ENCODE data around the gene SRD5A1. TPM values are rescaled to one million over a fixed set of nuclear protein-coding genes. Genes with fewer than 3 reads are reported as not detected.

Gene SRD5A1
- total RNA-seq, 3 donors from 2014 or later, result 3.6 to 10.6 (median 7.0) TPM

DNA sequence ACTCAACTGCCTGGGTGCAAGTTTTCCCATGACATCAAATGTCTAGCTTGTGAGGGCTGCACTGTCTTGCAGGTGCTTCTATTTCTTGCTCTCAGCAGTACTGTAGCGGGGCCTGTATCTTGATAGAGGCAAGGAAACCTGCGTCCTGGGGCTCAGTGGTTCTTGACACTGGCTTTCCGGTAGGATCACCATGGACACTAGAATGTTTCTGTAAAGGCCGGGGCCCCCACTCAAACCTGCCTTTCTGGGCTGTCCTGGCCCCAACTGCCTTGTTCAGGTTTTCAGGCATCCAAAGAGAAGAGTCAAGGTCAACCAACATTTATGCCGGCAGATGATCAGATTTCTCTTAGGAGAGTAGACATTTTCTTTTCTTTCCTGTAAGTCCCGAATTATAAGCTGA, 53.3 kb downstream of the SRD5A1 start:
- intact Hi-C loops (cut with DNase I; ENCODE audit: low total_unique reads), result loop anchor here (5.0 kb wide), 1 partner anchor 411 kb away; no protein-coding TSS in a partner anchor
- peaks cover 0 to 15% of the 10 kb centered on the region in 2 donors for H3K27me3 ChIP-seq

DNA sequence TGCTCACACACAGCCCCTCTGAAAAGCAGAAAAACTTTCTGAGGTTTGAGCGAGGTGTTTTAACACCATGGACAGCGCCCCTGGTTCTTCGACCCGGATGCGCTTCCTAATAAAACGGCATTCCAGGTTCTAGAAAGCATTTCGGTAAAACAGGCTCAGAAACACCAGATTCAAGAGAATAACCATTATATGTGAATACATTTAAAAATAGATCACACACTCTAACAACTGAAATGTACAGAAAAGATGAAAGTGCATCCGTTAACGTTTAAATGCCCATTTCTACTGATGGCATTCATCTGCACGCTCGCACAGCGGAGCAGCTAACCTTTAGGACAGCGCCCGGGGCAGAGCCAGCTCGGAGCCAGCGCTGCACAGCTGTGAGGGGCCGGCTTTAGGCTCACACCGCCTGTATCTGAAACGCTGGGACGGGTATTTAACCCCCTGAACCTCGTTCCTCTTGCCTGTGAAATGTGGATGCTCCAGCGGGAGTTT, 53.7 kb downstream of the SRD5A1 start:
- DNase-seq (ENCODE audit: low spot score in 2 of 2), result no peak
- intact Hi-C loops (cut with DNase I; ENCODE audit: low total_unique reads), result loop anchor here (5.0 kb wide), 1 partner anchor 410 kb away; no protein-coding TSS in a partner anchor

More for the DNA sequence above, 53.3 kb downstream of the SRD5A1 start:
- Histone ChIP-seq H3K4me3 (no peak overlapping the region), H3K4me1 (no peaks in the 10 kb centered on the region), H3K27ac (no peak overlapping the region), H3K9me3 (no peaks in the 10 kb centered on the region), H3K36me3 (no peaks in the 10 kb centered on the region)
- DNase-seq (ENCODE audit: low spot score in 2 of 2), result no peak
- TF ChIP-seq, protein P1, sequence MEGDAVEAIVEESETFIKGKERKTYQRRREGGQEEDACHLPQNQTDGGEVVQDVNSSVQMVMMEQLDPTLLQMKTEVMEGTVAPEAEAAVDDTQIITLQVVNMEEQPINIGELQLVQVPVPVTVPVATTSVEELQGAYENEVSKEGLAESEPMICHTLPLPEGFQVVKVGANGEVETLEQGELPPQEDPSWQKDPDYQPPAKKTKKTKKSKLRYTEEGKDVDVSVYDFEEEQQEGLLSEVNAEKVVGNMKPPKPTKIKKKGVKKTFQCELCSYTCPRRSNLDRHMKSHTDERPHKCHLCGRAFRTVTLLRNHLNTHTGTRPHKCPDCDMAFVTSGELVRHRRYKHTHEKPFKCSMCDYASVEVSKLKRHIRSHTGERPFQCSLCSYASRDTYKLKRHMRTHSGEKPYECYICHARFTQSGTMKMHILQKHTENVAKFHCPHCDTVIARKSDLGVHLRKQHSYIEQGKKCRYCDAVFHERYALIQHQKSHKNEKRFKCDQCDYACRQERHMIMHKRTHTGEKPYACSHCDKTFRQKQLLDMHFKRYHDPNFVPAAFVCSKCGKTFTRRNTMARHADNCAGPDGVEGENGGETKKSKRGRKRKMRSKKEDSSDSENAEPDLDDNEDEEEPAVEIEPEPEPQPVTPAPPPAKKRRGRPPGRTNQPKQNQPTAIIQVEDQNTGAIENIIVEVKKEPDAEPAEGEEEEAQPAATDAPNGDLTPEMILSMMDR (IDR thresholded peaks at IDR 0.05), result no peak
- no peak for TF ChIP-seq POLR2AphosphoS5 (IDR thresholded peaks at IDR 0.05)
- no peak for TF ChIP-seq POLR2A (IDR thresholded peaks at IDR 0.05)

GRCh38 chr5:6687505-6687904, 54.3 kb downstream of the SRD5A1 start:
- intact Hi-C loops (cut with DNase I; ENCODE audit: low total_unique reads), result loop anchor here (5.0 kb wide), 1 partner anchor 410 kb away; no protein-coding TSS in a partner anchor
- TF ChIP-seq POLR2A (IDR thresholded peaks at IDR 0.05), result no peak
- TF ChIP-seq POLR2AphosphoS5 (IDR thresholded peaks at IDR 0.05), result no peak
- TF ChIP-seq, protein P1 (IDR thresholded peaks at IDR 0.05), result no peak
- Histone ChIP-seq H3K4me1 (no peaks in the 10 kb centered on the region), H3K36me3 (no peaks in the 10 kb centered on the region), H3K27ac (no peak overlapping the region), H3K27me3 (peaks cover 0 to 9% of the 10 kb centered on the region in 2 donors), H3K9me3 (no peaks in the 10 kb centered on the region), H3K4me3 (no peak overlapping the region)
- DNase-seq (ENCODE audit: low spot score in 2 of 2), result no peak

More for the DNA sequence above, 53.7 kb downstream of the SRD5A1 start:
- Histone ChIP-seq H3K4me3 (peak overlapping the region in 2 of 3 donors; percentile 9 to 46), H3K27me3 (peaks cover 0 to 13% of the 10 kb centered on the region in 2 donors), H3K4me1 (no peaks in the 10 kb centered on the region), H3K9me3 (no peaks in the 10 kb centered on the region), H3K36me3 (no peaks in the 10 kb centered on the region), H3K27ac (no peak overlapping the region)
- TF ChIP-seq, protein P1 (IDR thresholded peaks at IDR 0.05), result no peak
- TF ChIP-seq POLR2AphosphoS5 (IDR thresholded peaks at IDR 0.05) (no peak), POLR2A (IDR thresholded peaks at IDR 0.05) (no peak)

- Histone ChIP-seq H3K4me1 (no peaks in the 10 kb centered on the region), H3K9me3 (no peaks in the 10 kb centered on the region), H3K27me3 (peaks cover 0 to 5% of the 10 kb centered on the region in 2 donors), H3K36me3 (no peaks in the 10 kb centered on the region), H3K4me3 (no peak overlapping the region), H3K27ac (no peak overlapping the region)
- intact Hi-C loops (cut with DNase I; ENCODE audit: low total_unique reads), result no loop called here
- no peak for DNase-seq (ENCODE audit: low spot score in 2 of 2)
- TF ChIP-seq, protein P1 (IDR thresholded peaks at IDR 0.05), result no peak
- no peak for TF ChIP-seq POLR2AphosphoS5 (IDR thresholded peaks at IDR 0.05)
- no peak for TF ChIP-seq POLR2A (IDR thresholded peaks at IDR 0.05)
Measured at GRCh38 chr5:6692906-6693305, 59.7 kb downstream of the SRD5A1 start.

DNA sequence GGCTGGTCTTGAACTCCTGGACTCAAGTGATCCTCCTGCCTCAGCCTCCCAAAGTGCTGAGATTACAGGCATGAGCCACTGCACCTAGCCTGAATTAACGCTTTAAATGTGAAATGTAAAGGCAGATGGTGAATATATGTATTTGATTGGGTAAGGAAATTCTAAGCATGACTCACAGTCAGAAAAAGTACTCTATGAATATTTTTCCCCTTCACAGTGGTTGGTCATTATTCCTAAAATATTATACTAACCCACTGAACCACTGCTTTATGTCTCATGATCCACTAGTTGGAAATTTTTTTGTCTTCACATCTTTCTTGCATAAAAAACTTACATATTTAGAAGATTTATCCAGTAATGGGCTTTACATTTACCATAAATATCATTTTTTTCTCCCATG, 65.5 kb downstream of the SRD5A1 start:
- H3K4me1 ChIP-seq, result no peaks in the 10 kb centered on the region
- no peak overlapping the region for H3K27ac ChIP-seq
- no peak for DNase-seq (ENCODE audit: low spot score in 2 of 2)
- peaks cover 0 to 9% of the 10 kb centered on the region in 2 donors for H3K27me3 ChIP-seq
- no peak for TF ChIP-seq POLR2AphosphoS5 (IDR thresholded peaks at IDR 0.05)
- TF ChIP-seq, protein P1 (IDR thresholded peaks at IDR 0.05), result no peak
- no peak for TF ChIP-seq POLR2A (IDR thresholded peaks at IDR 0.05)
- H3K36me3 ChIP-seq, result no peaks in the 10 kb centered on the region
- H3K9me3 ChIP-seq, result no peaks in the 10 kb centered on the region
- intact Hi-C loops (cut with DNase I; ENCODE audit: low total_unique reads), result no loop called here
- H3K4me3 ChIP-seq, result no peak overlapping the region
